Measurements from ENCODE around the gene ST8SIA5.
A peak's percentile ranks its signal among the peaks of the same experiment; 100 is the strongest.

ST8SIA5 gene

DNA sequence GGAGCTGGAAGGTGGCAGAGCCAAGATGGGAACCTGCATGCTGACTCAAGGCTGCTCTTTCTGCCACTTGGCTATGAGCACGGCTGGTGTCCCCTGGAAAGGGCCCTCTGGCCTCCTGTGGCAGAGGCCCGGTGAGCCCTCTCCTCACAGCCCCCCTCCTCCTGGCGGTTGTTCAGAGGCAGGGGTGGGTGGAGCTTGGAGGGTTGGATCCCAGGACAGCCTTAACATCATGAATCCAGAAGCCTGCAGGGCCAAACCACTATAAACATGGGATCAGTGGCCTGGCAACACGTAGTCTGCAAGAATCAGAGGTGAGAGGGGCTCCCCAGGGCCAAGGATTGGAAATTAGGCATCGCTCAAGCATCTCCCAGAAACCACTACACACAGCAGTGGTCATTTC, 51.3 kb downstream of the ST8SIA5 start:
- ATAC-seq = no peak

GRCh38 chr18:46704816-46705215, 52.0 kb downstream of the ST8SIA5 start:
- ATAC-seq = no peak

DNA sequence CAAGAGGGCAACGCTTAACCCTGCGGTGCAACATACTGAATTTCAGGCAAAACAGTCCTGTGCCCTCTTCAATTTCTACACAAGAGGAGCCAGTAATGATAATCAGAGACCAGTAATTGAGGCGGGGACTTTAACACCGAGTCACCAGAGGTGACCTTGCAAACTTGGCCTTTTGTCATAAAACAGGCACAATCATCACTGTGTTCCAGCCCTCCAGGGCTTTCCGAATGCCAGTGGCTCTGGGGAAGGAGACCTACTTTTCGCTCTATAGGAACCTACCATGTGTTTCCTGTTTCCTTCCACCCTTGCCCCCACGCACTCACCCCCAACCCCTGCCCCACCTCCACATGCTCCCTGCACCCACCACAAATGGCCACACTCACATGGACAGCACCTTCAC, 52.7 kb downstream of the ST8SIA5 start:
- ATAC-seq = no peak

GRCh38 chr18:46702471-46702870, 54.4 kb downstream of the ST8SIA5 start:
- ATAC-seq = no peak

DNA sequence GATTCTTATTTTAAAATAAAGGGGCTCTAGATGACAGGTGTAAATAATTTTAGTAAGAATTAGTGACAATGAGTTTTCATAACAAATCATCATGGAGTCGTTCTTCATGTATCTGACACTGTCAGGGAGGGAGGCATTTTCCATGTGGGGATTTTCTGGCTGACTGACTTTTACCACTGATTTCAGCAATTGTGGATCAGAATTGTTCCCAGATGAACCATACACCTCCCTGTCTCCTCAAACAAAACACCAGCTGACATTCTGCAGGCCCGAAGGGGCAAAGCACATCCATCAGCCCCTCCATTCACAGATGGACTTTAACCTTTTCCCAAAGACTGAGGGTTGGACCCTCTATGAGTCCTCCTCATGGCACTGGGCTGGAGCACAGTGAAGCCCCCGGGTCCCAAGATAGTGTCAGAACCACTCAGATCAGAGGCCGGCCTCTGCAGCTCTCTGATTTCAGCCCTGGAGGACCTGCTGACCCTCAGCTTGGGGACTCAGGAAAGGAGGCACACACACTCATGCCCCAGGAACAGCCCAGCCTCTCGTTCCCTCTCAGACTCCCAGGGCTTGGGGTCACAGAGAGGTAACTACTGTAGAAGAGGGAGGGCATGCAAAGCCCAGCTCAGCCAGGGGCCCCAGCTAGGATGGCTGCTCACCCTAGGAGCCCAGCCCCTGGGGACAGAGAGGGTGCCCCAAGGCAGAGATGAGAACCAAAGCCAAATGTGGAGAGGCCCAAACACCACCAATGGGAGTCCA, 56.6 kb downstream of the ST8SIA5 start:
- no peak for ATAC-seq

DNA sequence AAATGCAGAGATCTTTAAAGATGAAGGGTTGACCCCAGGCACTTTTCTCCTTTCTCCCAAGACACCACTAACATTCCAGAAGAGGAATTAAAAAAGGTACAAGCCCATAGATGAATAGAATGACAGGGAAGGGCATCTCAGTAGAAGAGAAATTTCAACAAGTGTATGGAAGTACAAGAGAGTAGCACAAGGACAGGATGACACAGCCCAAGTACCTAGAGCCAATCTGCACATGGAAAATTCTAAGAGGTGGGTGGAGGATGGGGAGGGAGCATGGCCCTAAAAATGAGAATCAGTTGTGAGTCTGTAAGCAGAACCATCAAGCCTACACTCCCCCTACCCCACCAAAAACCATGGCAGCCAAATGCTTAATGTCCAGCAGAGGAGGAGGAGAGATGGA, 60.2 kb downstream of the ST8SIA5 start:
- ATAC-seq = no peak

DNA sequence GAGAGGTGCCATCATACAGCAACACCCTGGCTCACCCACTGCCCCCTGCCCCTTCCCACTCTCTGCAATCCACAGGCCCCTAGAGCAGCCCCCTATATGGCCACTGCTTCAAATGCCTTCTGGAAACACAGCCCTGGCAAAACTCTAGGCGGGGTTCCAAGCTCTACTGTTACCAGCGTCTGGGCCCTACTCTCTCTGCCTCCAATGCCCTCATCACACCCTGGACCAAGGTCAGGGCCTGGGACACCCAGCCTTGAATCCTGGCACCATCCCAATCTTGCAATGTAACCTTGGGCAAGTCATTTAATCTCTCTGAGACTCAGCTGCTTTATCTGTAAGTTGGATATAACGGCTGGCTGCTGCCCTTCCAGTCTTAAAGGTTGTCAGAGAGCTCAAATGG, 60.6 kb downstream of the ST8SIA5 start:
- no peak for ATAC-seq

GRCh38 chr18:46693996-46694395, 62.9 kb downstream of the ST8SIA5 start:
- no peak for ATAC-seq

DNA sequence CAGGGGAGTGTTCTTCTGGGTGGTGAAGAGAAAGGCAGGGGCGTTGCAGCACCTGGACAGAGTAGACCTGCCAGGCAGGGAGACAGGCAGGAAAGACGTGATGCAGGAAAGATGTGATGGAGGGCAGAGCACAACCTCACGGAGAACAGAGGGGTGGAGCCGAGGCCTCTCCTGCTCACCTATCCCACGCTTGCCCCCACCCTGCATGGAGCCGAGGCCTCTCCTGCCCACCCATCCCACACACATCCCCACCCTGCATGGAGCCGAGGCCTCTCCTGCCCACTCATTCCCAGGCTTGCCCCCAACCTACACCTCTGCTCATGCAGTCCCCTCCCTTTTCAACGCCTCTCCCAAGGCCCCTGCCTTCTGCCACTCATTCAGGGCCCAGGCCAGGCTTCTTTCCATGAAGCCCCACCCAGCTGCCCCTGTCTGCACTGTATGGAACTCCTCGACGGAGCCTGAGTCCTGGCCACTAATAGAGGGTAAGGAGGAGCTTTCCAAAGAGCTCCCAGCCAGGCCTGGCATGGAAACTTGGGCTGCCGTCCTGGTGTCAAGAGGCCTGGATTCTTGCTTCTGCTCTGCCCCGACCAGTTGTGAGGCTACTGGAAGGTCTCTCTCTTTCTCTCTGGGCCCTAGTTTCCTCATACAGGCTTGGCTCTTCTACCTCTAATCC, 67.9 kb downstream of the ST8SIA5 start:
- ATAC-seq = no peak

GRCh38 chr18:46686186-46686585, 70.7 kb downstream of the ST8SIA5 start:
- no peak for ATAC-seq

DNA sequence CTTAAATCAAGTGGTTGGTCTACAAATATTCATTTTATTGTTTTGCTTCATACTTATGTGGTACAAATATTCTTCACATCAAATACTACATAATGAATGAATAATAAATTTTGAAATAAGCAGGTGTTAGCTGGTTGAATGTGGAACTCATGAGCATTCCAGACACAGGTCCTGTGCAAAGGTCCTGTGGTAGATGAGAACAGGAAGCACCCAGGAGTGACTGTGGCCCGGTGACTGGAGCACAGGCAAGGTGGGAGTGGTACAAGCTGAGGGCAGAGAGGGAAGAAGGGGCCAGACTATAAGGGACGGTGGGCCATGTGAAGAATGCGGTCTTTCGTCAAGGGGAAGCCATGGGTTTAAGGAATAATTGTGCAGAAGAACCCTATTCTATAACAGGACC, 73.6 kb downstream of the ST8SIA5 start:
- no peak for ATAC-seq

DNA sequence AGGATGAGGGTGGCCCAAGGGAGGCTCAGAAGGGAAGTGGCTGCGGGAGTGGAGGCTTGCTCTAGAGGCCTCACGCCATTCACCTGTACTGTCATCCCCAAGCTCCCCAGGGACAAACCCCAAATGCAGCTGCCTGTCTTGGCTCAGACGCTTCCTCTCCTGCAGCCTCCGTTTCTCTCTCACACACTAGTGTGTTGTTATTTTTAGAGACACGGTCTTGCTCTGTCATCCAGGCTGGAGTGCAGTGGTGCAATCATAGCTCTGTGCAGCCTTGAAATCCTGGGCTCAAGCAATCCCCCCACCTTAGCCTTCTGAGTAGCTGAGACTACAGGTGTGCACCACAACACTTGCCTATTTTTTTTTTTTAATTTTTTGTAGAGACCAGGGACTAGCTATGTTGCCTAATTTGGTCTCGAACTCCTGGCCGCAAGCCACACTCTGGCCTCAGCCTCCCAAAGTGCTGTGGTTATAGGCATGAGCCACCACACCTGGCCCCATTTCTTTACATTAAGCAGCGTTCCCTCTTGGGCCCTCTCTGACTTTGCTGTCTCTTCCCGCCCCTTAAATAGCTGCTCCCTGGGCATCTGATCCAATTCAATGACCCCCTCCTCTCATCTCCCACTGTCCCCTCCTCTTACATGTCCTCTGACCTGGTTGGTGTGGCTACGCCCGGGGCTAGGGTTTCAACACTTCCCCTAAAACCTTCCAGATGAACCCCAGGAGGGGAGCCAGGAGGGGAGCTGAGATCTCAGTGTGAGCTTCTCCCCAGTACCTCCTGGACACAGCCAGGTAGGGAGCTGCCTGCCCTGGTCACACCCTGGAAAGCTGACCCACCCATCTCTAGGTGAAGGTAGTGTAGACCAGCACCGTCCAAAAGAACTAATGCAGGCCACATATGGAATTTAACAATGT, 75.8 kb downstream of the ST8SIA5 start:
- no peak for ATAC-seq

- ATAC-seq = no peak
These were observed 76.8 kb downstream of the ST8SIA5 start for GRCh38 chr18:46679846-46680598.

- ATAC-seq = no peak
These were observed 78.0 kb downstream of the ST8SIA5 start for GRCh38 chr18:46678785-46679399.

GRCh38 chr18:46678041-46678440, 78.8 kb downstream of the ST8SIA5 start:
- ATAC-seq = no peak

- ATAC-seq = no peak
These were observed 79.2 kb downstream of the ST8SIA5 start for GRCh38 chr18:46677611-46678010.

DNA sequence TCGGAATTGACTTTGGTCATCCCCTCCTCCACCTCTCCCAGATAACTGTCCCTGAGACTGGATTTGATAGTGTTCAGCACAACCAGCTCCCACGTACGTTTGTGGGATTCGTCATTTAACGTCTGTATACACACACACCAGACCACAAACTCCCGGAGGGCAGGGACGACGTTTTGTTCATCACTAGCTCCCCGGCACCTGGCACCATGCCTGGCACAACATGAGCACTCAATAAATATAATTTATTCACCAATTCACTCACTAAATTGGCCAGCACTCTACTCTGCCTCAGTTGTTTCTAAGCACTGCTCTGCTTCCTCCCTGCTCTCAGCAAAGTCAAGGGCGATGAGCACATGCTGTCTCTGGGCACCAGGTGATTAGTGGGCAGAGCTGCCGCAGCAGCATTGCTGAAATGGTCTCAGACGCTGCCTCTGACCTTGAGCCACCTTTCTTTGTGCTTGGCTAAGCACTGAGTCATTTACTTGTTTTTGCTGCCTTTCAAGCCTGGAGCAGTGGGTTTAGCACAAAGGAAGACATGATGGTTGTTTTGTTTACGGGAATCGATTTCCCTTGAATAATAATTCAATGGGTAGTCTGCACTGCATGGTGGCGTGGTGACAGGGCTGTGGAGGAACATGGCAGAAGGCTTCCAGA, 80.5 kb downstream of the ST8SIA5 start:
- no peak for ATAC-seq

DNA sequence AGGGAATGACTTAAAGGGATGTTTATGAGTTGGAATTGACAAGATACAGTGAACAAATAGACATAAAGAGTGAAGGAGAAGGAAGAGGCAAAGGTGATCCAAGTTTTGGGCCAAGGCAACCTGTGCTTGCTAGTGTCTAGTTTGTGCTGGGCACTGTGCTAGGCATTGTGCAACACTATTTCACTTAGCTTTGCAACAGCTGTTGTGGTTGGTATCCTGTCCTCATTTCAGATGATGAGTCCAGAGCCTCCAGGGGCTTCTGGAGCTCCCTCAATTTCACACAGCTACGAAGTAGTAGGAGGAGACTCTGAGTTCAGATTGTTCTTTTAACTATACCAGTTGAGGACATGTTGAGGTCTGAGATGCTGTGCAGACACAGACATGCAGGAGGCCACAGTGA, 81.7 kb downstream of the ST8SIA5 start:
- no peak for ATAC-seq

- peak; percentile 27 to 37 for ATAC-seq
These were observed 84.5 kb downstream of the ST8SIA5 start for GRCh38 chr18:46672062-46672970.

DNA sequence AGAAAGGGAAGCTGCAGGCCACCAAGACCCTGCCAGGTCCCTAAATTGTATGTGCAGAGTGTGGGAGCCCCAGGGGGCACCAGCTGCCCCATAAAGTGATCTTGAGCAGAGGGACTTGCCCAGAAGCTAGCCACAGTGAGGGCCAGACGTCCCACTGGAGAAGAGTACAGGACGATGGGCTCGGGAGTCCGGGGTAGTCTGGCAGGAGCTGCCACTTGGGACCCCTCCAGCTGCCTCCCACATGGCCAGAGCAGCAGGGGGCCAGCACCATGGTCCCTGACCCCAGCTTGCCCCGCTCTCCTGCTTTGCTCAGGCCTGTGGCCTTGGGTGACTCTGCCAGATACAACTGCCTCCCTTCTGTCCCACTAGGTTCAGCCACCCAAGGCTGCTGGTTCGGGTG, 88.2 kb downstream of the ST8SIA5 start:
- no peak for ATAC-seq

DNA sequence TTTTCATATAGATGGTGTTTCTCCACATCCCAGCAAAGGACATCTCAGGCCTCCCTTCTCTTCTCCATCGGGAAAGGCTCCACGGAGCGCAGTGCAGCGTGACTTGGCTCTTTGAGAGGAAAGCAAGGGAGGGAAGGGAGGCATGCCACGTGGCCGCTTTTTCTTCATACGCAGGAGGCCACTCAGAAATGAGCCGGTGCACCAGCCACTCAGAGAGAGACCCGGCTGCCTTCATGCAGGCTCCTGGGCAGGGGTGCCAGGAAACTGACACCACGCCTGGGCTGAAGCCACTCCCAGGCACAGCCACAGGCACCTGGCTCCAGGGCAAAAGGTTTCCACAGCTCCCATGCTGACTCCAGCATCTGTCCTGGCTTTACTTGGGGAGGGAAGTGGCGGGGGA, 88.7 kb downstream of the ST8SIA5 start:
- no peak for ATAC-seq

All from activated CD4-positive, CD25-positive, alpha-beta regulatory T cell treated with anti-CD3 and anti-CD28 coated beads, Interleukin-2, amount 50 U/mL, for 24 hours (primary cell).